Upper lobe of left lung (tissue), 6 donors: ENCODE data around the gene ROR2. TPM values are rescaled to one million over a fixed set of nuclear protein-coding genes. Genes with fewer than 3 reads are reported as not detected.

ENCODE experiments used
- ATAC-seq, 2 donors: fragments of 200-7000 bp; cut with Tn5 transposase; one replicate each; pipeline ENCODE4 v1.9.1; 2022; ENCODE audit warnings: mild to moderate bottlenecking in 2 of 2, moderate library complexity in 2 of 2; ENCODE audit not compliant: low FRiP score in 2 of 2
- DNase-seq, 2 donors: peaks; one replicate each; pipeline ENCODE4 v3.0.0-alpha.2; 2019 to 2020
- H3K27ac ChIP-seq, 4 donors: fragments of 200-600 bp; sonication (generic); one replicate each; pipeline ENCODE4 v1.5.1; 2016 to 2019
- H3K27me3 ChIP-seq, 4 donors: fragments of 200-600 bp; sonication (generic); one replicate each; pipeline ENCODE4 v1.5.1; 2017 to 2019
- H3K36me3 ChIP-seq, 4 donors: fragments of 200-600 bp; sonication (generic); one replicate each; pipeline ENCODE4 v1.5.1; 2016 to 2019
- H3K4me1 ChIP-seq, 4 donors: fragments of 200-600 bp; sonication (generic); one replicate each; pipeline ENCODE4 v1.5.1; 2018 to 2019
- H3K4me3 ChIP-seq, 4 donors: fragments of 200-600 bp; sonication (generic); one replicate each; pipeline ENCODE4 v1.5.1; 2017 to 2019; ENCODE audit warnings: mild to moderate bottlenecking in 2 of 4, moderate library complexity in 1 of 4
- H3K9me3 ChIP-seq, 4 donors: fragments of 200-600 bp; sonication (generic); one replicate each; pipeline ENCODE4 v1.5.1; 2018 to 2019
- CTCF ChIP-seq, 6 experiments: fragments of 450-650 bp in 4 of 6; fragments of 200-600 bp in 2 of 6; sonication (generic) in 2 of 6; IDR thresholded peaks; one replicate each; pipeline ENCODE4 v1.5.1; 2016 to 2019; ENCODE audit warnings: antibody characterized with exemption in 6 of 6
- EP300 ChIP-seq, 4 donors: sonication (generic); formaldehyde crosslinking; IDR thresholded peaks; one replicate each; pipeline ENCODE4 v1.5.1; 2017; ENCODE audit warnings: antibody characterized with exemption in 4 of 4, control low read depth in 2 of 4
- POLR2A ChIP-seq, 4 donors: fragments of 450-650 bp; IDR thresholded peaks; one replicate each; pipeline ENCODE4 v1.5.1; 2016 to 2017; ENCODE audit warnings: antibody characterized with exemption in 4 of 4, mild to moderate bottlenecking in 2 of 4
- POLR2AphosphoS5 ChIP-seq, 2 donors: sonication (generic); formaldehyde crosslinking; IDR thresholded peaks; one replicate each; pipeline ENCODE4 v1.5.1; 2017; ENCODE audit warnings: antibody characterized with exemption in 2 of 2
- WGBS, 2 donors: methylation state at CpG; one replicate each; pipeline ENCODE4 v1.1.5; 2017 to 2018; 5-methylcytosine and 5-hydroxymethylcytosine counted together
- total RNA-seq, 6 donors: library from RNA; depleted of rRNA in 4 of 6; stranded (reverse); fragments of >200 nt in 4 of 6; gene quantifications; one replicate each; pipeline versions ENCODE4 v1.1.0 to v1.2.1, GENCODE V29; 2016 to 2021
- donor health status: DM: no; HTN: no; CAD: no; lungs with moderate emphysema.
- donor health status: DM: no; HTN: yes; CAD: no; lungs with severe emphysema.

The ROR2 gene
- total RNA-seq, 6 donors from 2014 or later: 2.7 to 8.1 (median 3.4) TPM

GRCh38 chr9:91905237-91905650, 44.8 kb downstream of the ROR2 start:
- no peaks in the 10 kb centered on the region for H3K27me3 ChIP-seq
- peaks cover 3 to 14% (median 7%) of the 10 kb centered on the region in 4 donors for H3K4me1 ChIP-seq
- TF ChIP-seq CTCF (IDR thresholded peaks at IDR 0.05) (no peak), EP300 (IDR thresholded peaks at IDR 0.05) (no peak), POLR2A (IDR thresholded peaks at IDR 0.05) (no peak), POLR2AphosphoS5 (IDR thresholded peaks at IDR 0.05) (no peak)
- H3K9me3 ChIP-seq: no peaks in the 10 kb centered on the region
- ATAC-seq: no peak
- WGBS, 2 donors: 86 to 100% methylated on average over 1 of the region's 1 CpG
- H3K36me3 ChIP-seq: no peaks in the 10 kb centered on the region
- no peak overlapping the region for H3K4me3 ChIP-seq
- no peak for DNase-seq
- no peak overlapping the region for H3K27ac ChIP-seq

GRCh38 chr9:91904588-91905236, 45.3 kb downstream of the ROR2 start:
- Histone ChIP-seq H3K9me3 (no peaks in the 10 kb centered on the region), H3K27me3 (no peaks in the 10 kb centered on the region), H3K36me3 (no peaks in the 10 kb centered on the region), H3K4me3 (no peak overlapping the region), H3K27ac (no peak overlapping the region), H3K4me1 (peaks cover 6 to 19% (median 10%) of the 10 kb centered on the region in 4 donors)
- WGBS, 2 donors: 94% methylated on average over 5 to 10 of the region's 10 CpGs
- DNase-seq (no peak), ATAC-seq (no peak)
- TF ChIP-seq POLR2AphosphoS5 (IDR thresholded peaks at IDR 0.05) (no peak), EP300 (IDR thresholded peaks at IDR 0.05) (no peak), CTCF (IDR thresholded peaks at IDR 0.05) (no peak), POLR2A (IDR thresholded peaks at IDR 0.05) (no peak)

- H3K36me3 ChIP-seq: no peaks in the 10 kb centered on the region
- ATAC-seq (no peak), DNase-seq (no peak)
- TF ChIP-seq POLR2A (IDR thresholded peaks at IDR 0.05): no peak
- no peak for TF ChIP-seq EP300 (IDR thresholded peaks at IDR 0.05)
- TF ChIP-seq CTCF (IDR thresholded peaks at IDR 0.05): no peak
- TF ChIP-seq POLR2AphosphoS5 (IDR thresholded peaks at IDR 0.05): no peak
- H3K4me1 ChIP-seq: peaks cover 6 to 31% (median 10%) of the 10 kb centered on the region in 4 donors
- no peak overlapping the region for H3K4me3 ChIP-seq
- WGBS, 2 donors: 57 to 59% methylated on average over 12 of the region's 12 CpGs
- H3K9me3 ChIP-seq: no peaks in the 10 kb centered on the region
- no peak overlapping the region for H3K27ac ChIP-seq
- no peaks in the 10 kb centered on the region for H3K27me3 ChIP-seq
Measured at GRCh38 chr9:91903126-91903911, 46.7 kb downstream of the ROR2 start.

GRCh38 chr9:91902475-91903125, 47.4 kb downstream of the ROR2 start:
- ATAC-seq: no peak
- WGBS, 2 donors: 72 to 77% methylated on average over 11 of the region's 11 CpGs
- no peak overlapping the region for H3K4me3 ChIP-seq
- H3K4me1 ChIP-seq: peaks cover 6 to 31% (median 10%) of the 10 kb centered on the region in 4 donors
- no peaks in the 10 kb centered on the region for H3K27me3 ChIP-seq
- DNase-seq: peak in 1 of 2 donors; percentile 17
- H3K9me3 ChIP-seq: no peaks in the 10 kb centered on the region
- TF ChIP-seq EP300 (IDR thresholded peaks at IDR 0.05) (no peak), CTCF (IDR thresholded peaks at IDR 0.05) (no peak), POLR2A (IDR thresholded peaks at IDR 0.05) (no peak), POLR2AphosphoS5 (IDR thresholded peaks at IDR 0.05) (no peak)
- no peaks in the 10 kb centered on the region for H3K36me3 ChIP-seq
- no peak overlapping the region for H3K27ac ChIP-seq
